Erythroblast (primary cell): ENCODE measurements around the gene SIL1.

Source experiments
- GATA1 ChIP-seq: IDR thresholded peaks from 2 replicates; pipeline ENCODE4 v1.6.1; 2011; ENCODE audit warnings: low read depth, mild to moderate bottlenecking, control low read depth, low read length, moderate library complexity
- POLR2A ChIP-seq: IDR thresholded peaks from 2 replicates; pipeline ENCODE4 v1.6.1; 2011; ENCODE audit warnings: mild to moderate bottlenecking, low read length

DNA sequence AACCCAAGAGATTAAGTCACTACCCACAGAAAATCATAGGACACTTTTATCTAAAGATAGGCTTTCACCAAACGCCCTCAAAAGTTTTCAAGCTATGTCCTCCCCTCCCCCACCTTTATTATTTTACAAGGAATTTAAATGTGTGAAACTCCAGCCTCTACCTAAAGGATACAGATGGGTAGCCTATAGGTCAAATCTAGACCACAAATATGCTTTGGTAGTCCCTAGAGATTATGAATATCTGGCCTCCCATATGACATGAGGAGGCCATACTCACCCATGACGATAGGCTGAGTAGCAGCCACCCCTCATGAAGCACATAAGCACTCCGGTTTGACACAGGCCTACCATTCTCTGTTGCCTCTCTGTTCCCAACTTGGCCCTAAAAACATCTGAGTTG is 11.9 kb downstream of the SIL1 start:
- no peak for TF ChIP-seq POLR2A
- no peak for TF ChIP-seq GATA1
